HCT116 (cell line): ENCODE measurements around the gene FBXW4. TPM values are rescaled to one million over a fixed set of nuclear protein-coding genes. Genes with fewer than 3 reads are reported as not detected.

Experiments
- ATAC-seq: fragments of 200-7000 bp; cut with Tn5 transposase; 2 replicates; pipeline ENCODE4 v1.9.1; 2020; ENCODE audit warnings: mild to moderate bottlenecking, moderate library complexity
- BruUV-seq: library from RNA; stranded (reverse); fragments of 400-500 nt; replicated peaks from 2 replicates; lab custom pipeline; 2021; lab: Mats Ljungman, UMichigan
- CTCF ChIA-PET: fragments of 300-600 bp; sonication (Branson Sonifier 250); formaldehyde crosslinking; loops from one replicate; lab custom pipeline; 2021; ENCODE audit warnings: antibody characterized with exemption; lab: Charles Lee
- POLR2A ChIA-PET: fragments of 300-600, 350-600 bp; sonication (Branson Sonifier 250); formaldehyde crosslinking; loops from one replicate; lab custom pipeline; 2021; ENCODE audit warnings: antibody characterized with exemption; lab: Charles Lee
- RAD21 ChIA-PET, 2 experiments: fragments of 300-600 bp; sonication (Branson Sonifier 250); formaldehyde crosslinking; loops; one replicate each; lab custom pipeline; 2023; ENCODE audit warnings: low total read pairs in 2 of 2; ENCODE audit not compliant: uncharacterized antibody in 2 of 2, unreplicated experiment in 2 of 2, low non-redundant PET in 1 of 2; lab: Charles Lee
- DNase-seq: peaks from one replicate; pipeline ENCODE4 v3.0.0-alpha.2; 2010; ENCODE audit warnings: low read depth, low spot score
- H2AFZ ChIP-seq: fragments of 200-600 bp; shearing (Covaris generic), sonication (generic); 2 replicates; pipeline ENCODE4 v1.6.1; 2017; ENCODE audit warnings: low read depth, mixed run types, mixed read lengths, antibody characterized with exemption, low read length; ENCODE audit not compliant: poor library complexity, severe bottlenecking
- H3K27ac ChIP-seq: 2 replicates; pipeline ENCODE4 v1.5.1; 2012; ENCODE audit warnings: low read depth, low read length
- H3K27me3 ChIP-seq: fragments of 200-600 bp; sonication (generic); 2 replicates; pipeline ENCODE4 v1.6.1; 2016; ENCODE audit warnings: mixed run types, low read length, mixed read lengths; ENCODE audit not compliant: insufficient read depth
- H3K36me3 ChIP-seq, 2 experiments: fragments of 200-500 bp in 1 of 2; fragments of 200-600 bp in 1 of 2; sonication (Bioruptor generic) in 1 of 2; sonication (generic) in 1 of 2; 2 replicates each; pipeline versions ENCODE4 v1.5.1 to v1.6.1; 2014 to 2016; ENCODE audit warnings: low read length in 2 of 2, inconsistent platforms in 1 of 2, mixed read lengths in 1 of 2, mixed run types in 1 of 2; ENCODE audit not compliant: insufficient read depth in 2 of 2, control insufficient read depth in 1 of 2
- H3K4me1 ChIP-seq, 2 experiments: fragments of 200-600 bp in 1 of 2; sonication (generic) in 1 of 2; 2 replicates each; pipeline versions ENCODE4 v1.5.1 to v1.6.1; 2012 to 2017; ENCODE audit warnings: low read length in 2 of 2, inconsistent platforms in 1 of 2, mild to moderate bottlenecking in 1 of 2, mixed read lengths in 1 of 2, mixed run types in 1 of 2, moderate library complexity in 1 of 2; ENCODE audit not compliant: insufficient read depth in 2 of 2, control insufficient read depth in 1 of 2
- H3K4me2 ChIP-seq: fragments of 200-600 bp; sonication (generic); 2 replicates; pipeline ENCODE4 v1.6.1; 2017; ENCODE audit warnings: mixed run types, low read length, mixed read lengths
- H3K4me3 ChIP-seq, 2 experiments: fragments of 200-600 bp in 1 of 2; sonication (generic) in 1 of 2; replicated peaks in 1 of 2; 2 replicates each; pipeline ENCODE4 v1.5.1; 2011 to 2016; ENCODE audit warnings: low read length in 2 of 2, control low read depth in 1 of 2, low read depth in 1 of 2, mild to moderate bottlenecking in 1 of 2, mixed read lengths in 1 of 2, mixed run types in 1 of 2
- H3K79me2 ChIP-seq: fragments of 200-600 bp; sonication (generic); 2 replicates; pipeline ENCODE4 v1.6.1; 2017; ENCODE audit warnings: mild to moderate bottlenecking, mixed run types, low read length, moderate library complexity, mixed read lengths; ENCODE audit not compliant: insufficient read depth
- H3K9ac ChIP-seq: fragments of 200-600 bp; sonication (generic); 2 replicates; pipeline ENCODE4 v1.6.1; 2016; ENCODE audit warnings: low read length, mixed read lengths
- H3K9me2 ChIP-seq: fragments of 200-600 bp; sonication (generic), shearing (Covaris generic); 2 replicates; pipeline ENCODE4 v1.6.1; 2017; ENCODE audit warnings: mixed run types, mild to moderate bottlenecking, moderate library complexity; ENCODE audit not compliant: insufficient read depth
- H3K9me3 ChIP-seq, 2 experiments: fragments of 200-500 bp in 1 of 2; fragments of 200-600 bp in 1 of 2; sonication (Bioruptor generic) in 1 of 2; sonication (generic) in 1 of 2; 2 replicates each; pipeline ENCODE4 v1.6.1; 2014 to 2017; ENCODE audit warnings: low read length in 2 of 2, mixed read lengths in 2 of 2, inconsistent platforms in 1 of 2, low read depth in 1 of 2, mild to moderate bottlenecking in 1 of 2, mixed run types in 1 of 2, moderate library complexity in 1 of 2; ENCODE audit not compliant: control insufficient read depth in 1 of 2, insufficient read depth in 1 of 2
- H4K20me1 ChIP-seq: fragments of 200-600 bp; sonication (generic), shearing (Covaris generic); 2 replicates; pipeline ENCODE4 v1.6.1; 2017; ENCODE audit warnings: mixed run types, mild to moderate bottlenecking, moderate library complexity; ENCODE audit not compliant: insufficient read depth
- EZH2 ChIP-seq: fragments of 200-600 bp; sonication (generic); IDR thresholded peaks from 2 replicates; pipeline ENCODE4 v1.6.1; 2017; ENCODE audit warnings: antibody characterized with exemption, mixed run types
- JUND ChIP-seq: IDR thresholded peaks from 2 replicates; pipeline ENCODE4 v1.6.1; 2012
- POLR2A ChIP-seq: IDR thresholded peaks from 2 replicates; pipeline ENCODE4 v1.7.0; 2011; ENCODE audit warnings: borderline replicate concordance; ENCODE audit not compliant: insufficient read depth, insufficient read length; ENCODE audit errors: extremely low read depth
- POLR2AphosphoS5 ChIP-seq: IDR thresholded peaks from 2 replicates; pipeline ENCODE4 v1.6.1; 2011; ENCODE audit warnings: mild to moderate bottlenecking, low read depth, low read length, moderate library complexity
- RAD21 ChIP-seq: IDR thresholded peaks from 2 replicates; pipeline ENCODE4 v1.6.1; 2012; ENCODE audit warnings: low read depth, mild to moderate bottlenecking
- SIN3A ChIP-seq: IDR thresholded peaks from 2 replicates; pipeline ENCODE4 v1.6.1; 2012; ENCODE audit warnings: low read depth
- SP1 ChIP-seq: IDR thresholded peaks from 2 replicates; pipeline ENCODE4 v1.6.1; 2012; ENCODE audit warnings: low read depth
- YY1 ChIP-seq: IDR thresholded peaks from 2 replicates; pipeline ENCODE4 v1.6.1; 2011; ENCODE audit warnings: low read length, low read depth, moderate library complexity, mild to moderate bottlenecking; ENCODE audit not compliant: insufficient replicate concordance; ENCODE audit errors: extremely low read depth
- ZFX ChIP-seq: fragments of 450-650 bp; IDR thresholded peaks from 2 replicates; pipeline ENCODE4 v1.6.1; 2017
- ZNF274 ChIP-seq: fragments of 200-500 bp; sonication (Bioruptor generic); IDR thresholded peaks from 2 replicates; pipeline ENCODE4 v1.6.1; 2014; ENCODE audit warnings: mild to moderate bottlenecking, low read depth, low read length, inconsistent platforms
- intact Hi-C: fragments of 100-400 bp; cut with micrococcal nuclease; formaldehyde crosslinking; loops from 2 replicates; pipeline ENCODE4 v1.10.0; 2022
- total RNA-seq: library from RNA; stranded (reverse); gene quantifications from one replicate; pipeline ENCODE4 v1.2.1, GENCODE V29; 2021; ENCODE audit not compliant: unreplicated experiment
- TF ChIP-seq, protein P1 (sequence below): IDR thresholded peaks from 2 replicates; pipeline ENCODE4 v1.6.1; 2012; ENCODE audit warnings: low read depth
- TF ChIP-seq, protein P2 (sequence below): IDR thresholded peaks from 2 replicates; pipeline ENCODE4 v1.6.1; 2012
- TF ChIP-seq, protein P3 (sequence below): IDR thresholded peaks from 2 replicates; pipeline ENCODE4 v1.6.1; 2012
- TF ChIP-seq, protein P4 (sequence below): IDR thresholded peaks from 2 replicates; pipeline ENCODE4 v1.6.1; 2011; ENCODE audit warnings: mild to moderate bottlenecking, low read length, moderate library complexity; ENCODE audit not compliant: insufficient replicate concordance; ENCODE audit errors: extremely low read depth

FBXW4 gene
- total RNA-seq, 1 experiment from 2014 or later = 35.3 TPM

DNA sequence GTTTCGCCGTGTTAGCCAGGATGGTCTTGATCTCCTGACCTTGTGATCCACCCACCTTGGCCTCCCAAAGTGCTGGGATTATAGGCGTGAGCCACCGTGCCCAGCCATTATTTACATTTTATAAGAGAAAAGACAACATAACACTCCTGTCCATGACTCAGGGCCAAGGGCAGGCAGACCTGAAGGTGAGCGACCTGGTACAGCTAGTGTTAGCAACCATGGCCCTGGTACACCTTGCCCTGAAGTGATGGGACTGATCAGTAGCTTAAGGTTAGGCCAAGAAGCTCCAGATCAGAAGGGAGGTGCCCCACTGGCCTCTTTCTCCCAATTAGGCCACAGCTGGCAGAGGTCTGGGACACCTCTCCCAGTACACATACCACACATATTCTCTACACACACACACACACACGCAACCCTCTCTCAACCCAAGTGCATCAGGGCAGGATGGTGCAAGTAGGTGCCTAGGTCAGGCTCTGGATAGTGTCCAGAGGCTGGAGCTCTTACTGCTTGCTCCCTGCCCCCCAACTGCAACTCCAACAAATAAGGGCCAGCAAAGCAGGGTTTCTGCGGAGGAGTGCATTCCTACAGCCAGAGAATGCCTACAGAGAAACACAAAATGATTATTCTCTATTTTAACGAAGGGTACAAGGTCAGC lies 63.0 kb downstream of the FBXW4 start:
- Histone ChIP-seq H3K79me2 (no peaks in the 10 kb centered on the region), H3K4me2 (no peak overlapping the region), H3K9me3 (no peaks in the 10 kb centered on the region), H3K9ac (no peak overlapping the region), H3K27me3 (no peaks in the 10 kb centered on the region), H4K20me1 (no peaks in the 10 kb centered on the region), H2AFZ (no peak overlapping the region), H3K27ac (no peak overlapping the region), H3K9me2 (no peaks in the 10 kb centered on the region), H3K4me3 (no peak overlapping the region), H3K4me1 (no peaks in the 10 kb centered on the region), H3K36me3 (no peaks in the 10 kb centered on the region)
- no peak for ATAC-seq
- ChIA-PET RAD21 (no interaction called here), CTCF (interaction anchor here (1.9 kb wide), 1 partner anchor 29 kb away, joined by 6 read pairs; no protein-coding TSS in a partner anchor), POLR2A (no interaction called here)
- no peak for DNase-seq
- no TSS peak for BruUV-seq
- intact Hi-C loops = no loop called here
- TF ChIP-seq EZH2 (no peak), YY1 (no peak), SIN3A (no peak), RAD21 (no peak), ZNF274 (no peak), JUND (no peak), SP1 (no peak), POLR2AphosphoS5 (no peak), ZFX (no peak), POLR2A (no peak)
- TF ChIP-seq, protein P1, sequence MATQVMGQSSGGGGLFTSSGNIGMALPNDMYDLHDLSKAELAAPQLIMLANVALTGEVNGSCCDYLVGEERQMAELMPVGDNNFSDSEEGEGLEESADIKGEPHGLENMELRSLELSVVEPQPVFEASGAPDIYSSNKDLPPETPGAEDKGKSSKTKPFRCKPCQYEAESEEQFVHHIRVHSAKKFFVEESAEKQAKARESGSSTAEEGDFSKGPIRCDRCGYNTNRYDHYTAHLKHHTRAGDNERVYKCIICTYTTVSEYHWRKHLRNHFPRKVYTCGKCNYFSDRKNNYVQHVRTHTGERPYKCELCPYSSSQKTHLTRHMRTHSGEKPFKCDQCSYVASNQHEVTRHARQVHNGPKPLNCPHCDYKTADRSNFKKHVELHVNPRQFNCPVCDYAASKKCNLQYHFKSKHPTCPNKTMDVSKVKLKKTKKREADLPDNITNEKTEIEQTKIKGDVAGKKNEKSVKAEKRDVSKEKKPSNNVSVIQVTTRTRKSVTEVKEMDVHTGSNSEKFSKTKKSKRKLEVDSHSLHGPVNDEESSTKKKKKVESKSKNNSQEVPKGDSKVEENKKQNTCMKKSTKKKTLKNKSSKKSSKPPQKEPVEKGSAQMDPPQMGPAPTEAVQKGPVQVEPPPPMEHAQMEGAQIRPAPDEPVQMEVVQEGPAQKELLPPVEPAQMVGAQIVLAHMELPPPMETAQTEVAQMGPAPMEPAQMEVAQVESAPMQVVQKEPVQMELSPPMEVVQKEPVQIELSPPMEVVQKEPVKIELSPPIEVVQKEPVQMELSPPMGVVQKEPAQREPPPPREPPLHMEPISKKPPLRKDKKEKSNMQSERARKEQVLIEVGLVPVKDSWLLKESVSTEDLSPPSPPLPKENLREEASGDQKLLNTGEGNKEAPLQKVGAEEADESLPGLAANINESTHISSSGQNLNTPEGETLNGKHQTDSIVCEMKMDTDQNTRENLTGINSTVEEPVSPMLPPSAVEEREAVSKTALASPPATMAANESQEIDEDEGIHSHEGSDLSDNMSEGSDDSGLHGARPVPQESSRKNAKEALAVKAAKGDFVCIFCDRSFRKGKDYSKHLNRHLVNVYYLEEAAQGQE = no peak
- TF ChIP-seq, protein P2, sequence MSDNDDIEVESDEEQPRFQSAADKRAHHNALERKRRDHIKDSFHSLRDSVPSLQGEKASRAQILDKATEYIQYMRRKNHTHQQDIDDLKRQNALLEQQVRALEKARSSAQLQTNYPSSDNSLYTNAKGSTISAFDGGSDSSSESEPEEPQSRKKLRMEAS = no peak
- TF ChIP-seq, protein P3, sequence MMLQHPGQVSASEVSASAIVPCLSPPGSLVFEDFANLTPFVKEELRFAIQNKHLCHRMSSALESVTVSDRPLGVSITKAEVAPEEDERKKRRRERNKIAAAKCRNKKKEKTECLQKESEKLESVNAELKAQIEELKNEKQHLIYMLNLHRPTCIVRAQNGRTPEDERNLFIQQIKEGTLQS = no peak
- TF ChIP-seq, protein P4, sequence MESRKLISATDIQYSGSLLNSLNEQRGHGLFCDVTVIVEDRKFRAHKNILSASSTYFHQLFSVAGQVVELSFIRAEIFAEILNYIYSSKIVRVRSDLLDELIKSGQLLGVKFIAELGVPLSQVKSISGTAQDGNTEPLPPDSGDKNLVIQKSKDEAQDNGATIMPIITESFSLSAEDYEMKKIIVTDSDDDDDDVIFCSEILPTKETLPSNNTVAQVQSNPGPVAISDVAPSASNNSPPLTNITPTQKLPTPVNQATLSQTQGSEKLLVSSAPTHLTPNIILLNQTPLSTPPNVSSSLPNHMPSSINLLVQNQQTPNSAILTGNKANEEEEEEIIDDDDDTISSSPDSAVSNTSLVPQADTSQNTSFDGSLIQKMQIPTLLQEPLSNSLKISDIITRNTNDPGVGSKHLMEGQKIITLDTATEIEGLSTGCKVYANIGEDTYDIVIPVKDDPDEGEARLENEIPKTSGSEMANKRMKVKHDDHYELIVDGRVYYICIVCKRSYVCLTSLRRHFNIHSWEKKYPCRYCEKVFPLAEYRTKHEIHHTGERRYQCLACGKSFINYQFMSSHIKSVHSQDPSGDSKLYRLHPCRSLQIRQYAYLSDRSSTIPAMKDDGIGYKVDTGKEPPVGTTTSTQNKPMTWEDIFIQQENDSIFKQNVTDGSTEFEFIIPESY = no peak
- TF ChIP-seq, all 23 proteins: peak for 0
